Stimulated activated CD8-positive, alpha-beta memory T cell treated with anti-CD3 and anti-CD28 coated beads, Interleukin-4, amount 100 ng/mL, for 1 hour (primary cell): ENCODE data around the gene VENTX.

ENCODE experiments used
- DNase-seq, 2 donors: peaks; one replicate each; pipeline ENCODE4 v3.0.0-alpha.2; 2020; ENCODE audit warnings: low read depth in 2 of 2, low spot score in 1 of 2

Gene VENTX

DNA sequence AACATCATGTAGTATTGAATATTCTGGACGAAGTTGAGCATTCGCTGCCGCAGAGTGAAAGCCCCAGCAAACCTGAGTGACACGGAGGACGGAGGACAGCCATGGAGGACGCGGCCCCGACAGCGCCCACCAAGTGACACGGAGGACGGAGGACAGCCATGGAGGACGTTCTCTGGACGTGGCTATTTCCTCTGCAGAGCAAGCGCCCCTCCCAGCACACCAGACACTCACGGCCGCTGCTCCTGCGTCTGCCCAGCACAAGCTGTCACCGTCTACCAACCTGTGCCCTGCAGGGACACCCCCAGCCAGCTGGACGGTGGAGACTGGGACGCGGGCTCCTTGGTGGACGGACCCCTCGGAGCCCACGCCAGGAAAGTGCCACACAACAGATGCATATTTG, 46.3 kb downstream of the VENTX start:
- no peak for DNase-seq

DNA sequence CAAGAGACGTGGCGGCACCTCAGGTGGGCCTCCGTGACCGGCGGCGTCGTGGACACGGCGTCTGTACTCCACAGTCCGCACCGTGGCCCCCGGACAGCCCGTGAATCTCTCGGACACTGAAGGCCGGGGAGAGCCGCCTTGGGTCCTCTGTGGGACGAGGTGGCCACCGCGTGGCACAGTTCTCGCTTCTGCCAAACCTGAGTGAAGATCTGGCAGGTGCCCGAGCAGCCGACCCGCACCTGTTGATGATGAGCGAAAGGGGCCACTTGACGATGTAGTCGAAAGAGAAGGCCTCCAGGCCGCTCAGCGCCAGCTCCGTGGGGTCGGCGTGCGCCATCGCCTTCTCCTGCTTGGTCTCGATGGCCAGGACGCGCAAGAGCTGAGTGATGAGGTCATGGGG, 47.6 kb downstream of the VENTX start:
- DNase-seq, result no peak

DNA sequence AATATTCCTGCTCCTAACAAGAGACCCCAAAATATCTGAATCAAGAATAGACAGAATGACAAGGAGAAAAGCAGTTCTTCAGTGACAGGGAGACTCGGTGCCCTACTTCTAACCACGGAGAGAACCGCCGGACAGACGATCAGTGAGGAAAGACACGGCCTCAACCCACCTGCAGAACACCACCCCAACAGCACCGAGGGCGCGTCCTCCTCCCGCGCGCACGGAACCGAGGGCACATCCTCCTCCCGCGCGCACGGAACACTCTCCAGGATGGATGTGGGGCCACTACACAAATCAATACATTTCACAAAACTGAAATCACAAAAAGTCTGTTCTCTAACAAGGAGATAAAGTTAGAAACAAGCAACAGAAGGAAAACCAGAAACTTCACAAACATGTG, 48.7 kb downstream of the VENTX start:
- no peak for DNase-seq

DNA sequence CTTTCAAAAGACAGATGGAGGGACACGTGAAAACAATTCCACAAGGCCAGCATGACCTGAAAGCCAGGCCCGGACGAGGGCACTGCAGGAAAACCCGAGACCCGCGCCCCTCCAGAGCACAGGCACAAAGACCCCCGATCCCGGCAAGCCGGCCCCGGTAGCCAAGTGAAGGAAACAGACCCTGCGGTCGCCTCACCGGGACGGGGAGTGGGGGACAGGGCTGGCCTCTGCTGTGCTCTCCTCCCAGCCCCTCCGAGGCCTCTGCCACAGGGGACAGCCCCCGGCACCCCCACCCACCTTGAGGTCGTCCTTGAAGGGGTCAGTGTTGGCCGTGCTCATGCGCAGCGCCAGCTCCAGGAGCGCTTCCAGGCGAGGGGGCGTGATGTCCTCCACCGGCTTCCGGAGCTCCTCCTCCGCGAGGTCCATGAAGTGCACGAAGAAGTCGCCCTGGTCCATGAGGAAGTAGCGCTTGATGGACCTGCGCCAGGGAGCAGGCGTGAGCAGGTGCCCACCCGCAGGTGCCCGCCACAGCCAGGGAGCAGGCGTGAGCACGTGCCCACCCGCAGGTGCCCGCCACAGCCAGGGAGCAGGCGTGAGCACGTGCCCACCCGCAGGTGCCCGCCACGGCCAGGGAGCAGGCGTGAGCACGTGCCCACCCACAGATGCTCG, 50.3 kb downstream of the VENTX start:
- DNase-seq, result no peak

- DNase-seq, result no peak
These were observed 52.1 kb downstream of the VENTX start for GRCh38 chr10:133289761-133290160.
